ENCODE results near the gene OCIAD1.
"Not testable (repeated sequence)": the region's sequence is repeated elsewhere in the genome, so short reads cannot be mapped to it uniquely, and the experiment has no call there.

Gene OCIAD1

DNA sequence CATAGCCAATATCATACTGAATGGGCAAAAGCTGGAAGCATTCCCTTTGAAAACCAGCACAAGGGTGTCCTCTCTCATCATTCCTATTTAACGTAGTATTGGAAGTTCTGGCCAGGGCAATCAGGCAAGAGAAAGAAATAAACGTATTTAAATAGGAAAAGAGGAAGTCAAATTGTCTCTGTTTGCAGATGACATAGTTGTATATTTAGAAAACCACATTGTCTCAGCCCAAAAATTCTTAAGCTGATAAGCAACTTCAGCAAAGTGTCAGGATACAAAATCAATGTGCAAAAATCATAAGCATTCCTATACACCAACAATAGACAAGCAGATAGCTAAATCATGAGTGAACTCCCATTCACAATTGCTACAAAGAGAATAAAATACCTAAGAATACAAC lies 9.5 kb upstream of the OCIAD1 start:
- DNase-seq (ENCODE audit: low read depth) = not testable (repeated sequence)

DNA sequence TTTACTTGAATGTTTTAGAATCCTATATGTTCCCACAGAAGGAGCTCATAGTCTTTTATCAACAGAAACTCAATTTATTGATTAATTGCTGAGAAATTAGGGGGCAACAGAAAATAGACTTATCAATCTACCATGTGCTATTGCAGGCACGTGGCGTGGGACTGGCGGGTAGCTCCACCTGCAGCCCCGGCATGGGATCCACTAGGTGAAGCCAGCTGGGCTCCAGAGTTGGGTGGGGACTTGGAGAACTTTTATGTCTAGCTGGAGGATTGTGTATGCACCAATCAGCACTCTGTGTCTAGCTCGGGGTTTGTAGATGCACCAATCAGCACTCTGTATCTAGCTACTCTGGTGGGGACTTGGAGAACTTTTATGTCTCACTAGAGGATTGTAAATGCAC lies 3.3 kb upstream of the OCIAD1 start:
- no peak for DNase-seq (ENCODE audit: low read depth)

DNA sequence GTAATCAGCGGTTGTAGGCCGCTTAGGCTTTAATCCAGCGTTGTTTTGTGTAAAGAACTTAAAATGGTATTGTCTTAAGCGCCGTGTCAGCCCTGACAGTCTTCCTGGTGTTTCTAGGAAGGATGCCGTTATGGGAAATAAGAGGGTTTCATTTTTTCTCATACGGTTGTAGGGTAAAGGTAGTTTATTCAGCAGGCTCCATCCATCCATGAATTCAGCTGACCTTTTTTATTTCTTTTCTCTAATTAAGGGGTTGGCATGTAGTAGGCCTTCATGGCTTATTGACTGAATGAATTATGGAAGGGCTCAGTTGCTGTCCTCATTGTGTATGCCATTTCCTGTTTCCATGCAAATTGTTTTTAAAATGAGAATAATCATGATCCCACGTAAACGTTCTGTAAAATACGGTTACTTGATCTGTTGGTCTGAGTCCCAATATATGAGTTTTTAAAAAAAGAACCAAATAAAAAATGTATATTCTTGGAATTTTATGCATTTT lies 693 bp downstream of the OCIAD1 start:
- DNase-seq (ENCODE audit: low read depth) = no peak

DNA sequence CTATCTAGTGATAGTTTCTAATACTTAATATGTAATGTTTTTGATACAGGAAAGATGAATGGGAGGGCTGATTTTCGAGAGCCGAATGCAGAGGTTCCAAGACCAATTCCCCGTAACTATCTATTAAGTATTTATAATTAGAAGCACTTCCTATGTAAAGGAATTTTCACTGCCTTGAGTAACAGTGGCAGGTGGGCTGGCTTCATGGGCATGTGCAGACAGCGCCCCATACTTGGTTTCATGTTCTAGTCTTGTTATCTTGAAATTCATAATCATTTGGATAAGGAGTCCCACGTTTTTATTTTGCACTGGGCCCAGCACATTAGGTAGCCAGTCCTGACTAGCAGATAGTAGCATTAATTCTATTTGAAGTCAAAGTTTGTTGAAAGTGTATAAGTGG lies 1.7 kb downstream of the OCIAD1 start:
- no peak for DNase-seq (ENCODE audit: low read depth)

DNA sequence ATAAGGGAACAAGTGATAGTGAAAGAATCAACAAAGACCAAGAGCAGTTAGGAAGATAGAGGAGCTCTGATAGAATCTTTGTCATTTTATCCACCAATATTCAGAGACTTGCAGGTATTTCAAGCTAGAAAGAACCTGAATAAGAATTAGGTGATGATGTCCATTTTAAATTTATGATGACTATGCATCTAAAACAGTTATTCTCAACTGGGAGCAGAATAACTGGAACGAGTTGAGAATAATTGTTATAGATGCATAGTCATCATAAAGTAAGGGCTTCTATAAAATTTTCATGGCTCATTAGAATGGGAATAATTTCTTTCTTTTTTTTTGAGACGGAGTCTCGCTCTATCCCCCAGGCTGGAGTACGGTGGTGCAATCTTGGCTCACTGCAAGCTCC lies 5.8 kb downstream of the OCIAD1 start:
- no peak for DNase-seq (ENCODE audit: low read depth)

DNA sequence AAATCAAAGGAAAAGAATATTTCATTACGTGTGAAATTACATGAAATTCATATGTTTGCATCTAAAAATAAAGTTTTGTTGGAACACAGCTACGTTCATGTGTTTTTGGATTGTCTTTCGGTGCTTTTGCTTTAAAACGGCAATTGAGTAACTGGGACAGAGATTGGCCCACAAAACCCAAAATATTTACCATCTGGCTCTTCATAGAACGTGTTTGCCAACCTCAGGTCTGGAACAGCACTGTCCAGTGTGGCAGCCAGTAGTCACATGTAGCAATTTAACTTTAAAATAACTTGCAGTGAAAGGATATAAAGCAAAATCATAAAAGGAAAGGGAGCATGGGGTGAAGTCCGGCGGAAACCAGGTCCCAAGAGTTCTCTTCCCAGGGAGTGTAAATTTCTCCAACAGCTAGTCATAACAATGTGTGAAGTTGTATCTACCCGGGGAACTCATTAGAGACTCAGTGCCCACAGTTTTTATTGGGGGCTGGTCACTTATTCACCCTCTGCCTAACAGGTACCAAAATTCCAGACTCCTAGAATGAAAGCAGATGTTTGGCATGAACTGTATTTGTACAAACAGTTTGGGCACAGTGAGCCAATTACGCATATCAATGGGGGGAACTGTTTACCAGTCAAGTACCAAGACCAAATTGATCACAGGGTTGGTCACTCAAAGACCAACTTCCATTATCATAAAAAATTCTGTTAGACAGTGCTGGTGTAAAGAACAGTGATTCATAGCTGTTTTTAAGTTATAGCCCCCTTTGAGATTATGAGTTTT lies 10.3 kb downstream of the OCIAD1 start:
- no peak for DNase-seq (ENCODE audit: low read depth)

DNA sequence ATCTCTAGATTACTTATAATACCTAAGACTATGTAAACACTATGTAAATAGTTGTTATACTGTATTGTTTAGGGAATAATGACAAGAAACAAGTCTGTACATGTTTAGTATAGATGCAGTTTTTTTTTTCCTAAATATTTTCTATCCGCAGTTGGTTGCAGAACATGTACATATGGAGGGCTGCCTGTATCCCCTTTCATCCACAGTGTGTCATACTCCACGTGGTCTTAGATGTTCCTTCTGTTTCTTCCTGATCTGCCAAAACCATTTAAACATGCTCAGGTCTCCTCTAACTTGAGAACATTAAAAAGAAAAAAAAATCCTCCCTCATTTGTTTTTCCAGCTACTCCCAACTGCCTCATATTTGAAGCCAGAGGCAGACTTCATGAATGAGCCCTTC lies 14.0 kb downstream of the OCIAD1 start:
- no peak for DNase-seq (ENCODE audit: low read depth)

DNA sequence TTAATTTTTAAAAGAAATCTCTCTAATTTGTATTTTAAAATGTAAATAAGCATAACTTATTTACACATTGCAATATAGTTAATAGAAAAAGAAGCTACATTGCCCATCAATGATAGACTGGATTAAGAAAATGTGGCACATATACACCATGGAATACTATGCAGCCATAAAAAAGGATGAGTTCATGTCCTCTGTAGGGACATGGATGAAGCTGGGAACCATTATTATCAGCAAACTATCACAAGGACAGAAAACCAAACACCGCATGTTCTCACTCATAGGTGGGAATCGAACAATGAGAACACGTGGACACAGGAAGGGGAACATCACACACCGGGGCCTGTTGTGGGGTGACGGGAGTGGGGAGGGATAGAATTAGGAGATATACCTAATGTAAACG lies 17.9 kb downstream of the OCIAD1 start:
- not testable (repeated sequence) for DNase-seq (ENCODE audit: low read depth)

DNA sequence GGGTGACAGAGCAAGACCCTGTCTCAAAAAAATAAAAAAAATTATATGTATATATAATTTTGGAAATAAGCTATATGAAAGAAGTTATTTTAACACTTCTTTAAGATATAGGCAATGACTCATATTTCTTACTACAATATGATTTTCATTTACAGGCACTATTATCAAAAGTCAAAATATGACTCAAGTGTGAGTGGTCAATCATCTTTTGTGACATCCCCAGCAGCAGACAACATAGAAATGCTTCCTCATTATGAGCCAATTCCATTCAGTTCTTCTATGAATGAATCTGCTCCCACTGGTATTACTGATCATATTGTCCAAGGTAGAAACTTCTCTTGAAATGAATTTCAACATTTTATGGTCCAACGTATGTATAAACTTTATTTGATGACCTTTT lies 20.8 kb downstream of the OCIAD1 start:
- no peak for DNase-seq (ENCODE audit: low read depth)

DNA sequence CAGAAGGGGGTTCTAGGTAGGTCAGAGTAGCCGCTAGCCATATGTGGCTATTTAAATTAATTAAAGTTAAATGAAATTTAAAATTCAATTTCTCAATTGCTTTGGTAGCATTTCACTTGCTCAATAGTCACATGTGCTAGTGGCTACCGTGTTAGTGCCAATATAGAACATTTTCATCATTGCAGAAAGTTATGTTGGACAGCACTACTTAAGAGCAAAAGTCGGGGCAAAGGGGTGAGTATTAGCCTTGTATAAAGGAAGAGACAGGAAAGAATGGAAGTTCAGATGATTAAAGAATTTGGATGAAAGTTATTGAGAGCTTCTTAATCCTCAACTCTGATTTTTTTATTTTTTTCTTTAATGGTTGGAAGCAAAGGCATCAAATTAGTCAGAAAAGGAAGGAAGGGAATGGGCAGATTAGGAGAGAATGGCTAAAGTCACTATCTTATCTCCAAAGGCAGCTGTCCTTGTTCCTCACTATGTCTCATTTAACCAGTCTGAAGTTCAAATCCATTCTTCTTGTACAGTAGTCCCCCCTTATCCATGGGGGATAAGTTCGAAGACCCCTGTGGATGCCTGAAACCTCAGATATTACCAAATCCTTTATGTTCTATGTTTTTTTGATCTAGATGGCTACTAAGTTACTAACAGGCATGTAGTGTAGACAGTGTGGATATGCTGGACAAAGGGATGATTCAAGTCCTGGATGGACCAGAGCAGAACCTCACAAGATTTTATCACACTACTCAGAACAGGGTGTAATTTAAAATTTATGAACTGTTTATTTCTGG lies 22.9 kb downstream of the OCIAD1 start:
- no peak for DNase-seq (ENCODE audit: low read depth)

DNA sequence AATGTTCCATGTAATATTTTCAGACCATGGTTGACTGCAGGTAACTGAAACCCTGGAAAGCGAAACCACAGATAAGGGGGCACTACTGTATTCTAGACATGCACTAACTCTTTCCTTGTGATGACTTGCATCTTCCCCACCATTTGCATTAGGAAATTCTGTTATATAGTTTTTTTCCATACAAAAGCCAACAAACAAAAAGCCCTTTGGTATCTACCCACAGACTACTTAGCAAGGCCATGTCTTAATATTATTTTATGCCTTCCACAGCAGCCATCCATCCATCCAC lies 23.5 kb downstream of the OCIAD1 start:
- DNase-seq (ENCODE audit: low read depth) = no peak

DNA sequence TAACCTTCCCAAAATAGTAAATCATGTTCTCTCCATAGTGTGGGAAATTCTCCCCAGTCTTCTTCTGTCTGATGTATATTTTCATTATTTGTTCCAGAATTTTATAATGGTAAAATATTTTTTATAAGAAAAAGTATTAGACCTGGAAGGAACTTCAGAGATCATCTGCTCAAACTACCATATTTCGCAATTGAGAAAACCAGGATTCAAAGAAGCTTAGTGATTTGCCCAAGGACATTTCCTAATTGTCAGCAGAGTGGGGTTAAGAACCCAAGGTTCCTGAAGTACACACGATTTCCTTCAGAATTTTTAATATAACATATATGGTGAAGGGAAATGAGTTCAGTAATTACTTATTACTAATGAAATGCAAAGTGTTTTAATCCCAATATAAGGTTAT lies 24.1 kb downstream of the OCIAD1 start:
- DNase-seq (ENCODE audit: low read depth) = no peak

DNA sequence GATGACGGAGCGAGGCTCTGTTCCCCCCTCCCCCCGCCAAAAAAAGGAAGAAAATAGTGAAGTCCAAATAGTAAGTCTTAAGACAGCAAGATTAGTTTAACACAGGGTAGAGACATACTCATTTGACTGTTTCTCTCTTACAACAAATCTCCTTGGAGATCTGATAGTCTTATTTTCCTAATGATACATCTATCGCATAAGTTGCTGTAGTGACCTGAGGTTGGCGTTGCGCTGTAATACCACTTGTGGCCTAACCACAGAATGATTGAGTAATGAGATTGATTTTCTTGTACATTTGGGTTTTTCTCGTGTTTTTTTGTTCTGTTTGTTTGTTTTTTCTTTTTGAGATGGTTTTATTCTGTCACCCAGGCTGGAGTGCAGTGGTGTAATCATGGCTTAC lies 27.2 kb downstream of the OCIAD1 start:
- no peak for DNase-seq (ENCODE audit: low read depth)

DNA sequence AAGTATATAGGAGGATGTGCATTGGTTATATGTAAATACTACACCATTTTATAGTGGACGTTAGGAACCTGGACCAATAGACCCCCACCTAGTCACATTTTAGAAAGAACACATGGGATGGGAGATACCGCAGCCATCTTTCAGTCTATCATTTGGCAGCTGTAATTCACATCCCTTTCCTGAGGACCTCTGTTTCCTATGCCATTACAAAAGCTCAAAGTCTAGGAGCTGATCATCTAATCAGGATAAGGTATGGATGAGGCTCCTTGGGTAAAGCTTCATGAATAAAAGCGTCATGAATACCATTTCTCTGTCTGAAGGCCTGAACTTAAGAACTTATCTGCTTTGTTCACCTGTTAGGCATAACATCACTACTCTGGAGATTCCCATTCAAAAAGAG lies 31.1 kb downstream of the OCIAD1 start:
- DNase-seq (ENCODE audit: low read depth) = no peak

DNA sequence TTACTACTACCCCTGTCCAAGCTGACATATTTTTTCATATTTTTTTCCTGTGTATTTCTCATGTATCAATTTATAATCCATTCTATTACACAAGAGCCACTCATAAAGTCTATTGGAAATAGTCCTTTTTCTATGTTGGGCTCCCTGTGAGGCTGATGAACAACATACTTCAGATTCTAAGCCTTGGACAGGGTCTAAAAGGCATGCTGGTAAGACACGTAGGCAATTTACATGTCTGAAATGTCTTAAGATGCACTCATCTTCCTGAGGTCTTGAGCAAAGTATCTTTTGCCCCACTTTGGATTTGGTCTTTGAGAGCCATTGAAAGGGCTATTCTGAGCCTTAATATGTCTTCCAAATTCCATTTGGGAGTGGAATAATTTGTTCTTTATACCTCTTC lies 31.8 kb downstream of the OCIAD1 start:
- DNase-seq (ENCODE audit: low read depth) = no peak

DNA sequence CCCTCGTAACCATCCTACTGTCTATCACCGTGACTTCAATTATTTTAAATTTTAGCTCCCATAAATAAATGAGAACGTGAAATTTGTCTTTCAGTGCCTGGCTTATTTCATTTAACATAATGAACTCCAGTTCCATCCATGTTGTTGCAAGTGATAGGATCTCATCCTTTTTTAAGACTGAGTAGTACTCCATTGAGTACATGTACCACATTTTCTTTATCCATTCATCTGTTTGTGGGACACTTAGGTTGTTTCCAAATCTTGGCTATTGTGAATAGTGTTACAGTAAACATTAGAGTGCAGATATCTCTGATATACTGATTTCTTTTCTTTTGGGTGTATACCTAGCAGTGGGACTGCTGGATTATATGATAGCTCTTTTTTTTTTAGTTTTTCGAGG lies 32.8 kb downstream of the OCIAD1 start:
- no peak for DNase-seq (ENCODE audit: low read depth)

DNA sequence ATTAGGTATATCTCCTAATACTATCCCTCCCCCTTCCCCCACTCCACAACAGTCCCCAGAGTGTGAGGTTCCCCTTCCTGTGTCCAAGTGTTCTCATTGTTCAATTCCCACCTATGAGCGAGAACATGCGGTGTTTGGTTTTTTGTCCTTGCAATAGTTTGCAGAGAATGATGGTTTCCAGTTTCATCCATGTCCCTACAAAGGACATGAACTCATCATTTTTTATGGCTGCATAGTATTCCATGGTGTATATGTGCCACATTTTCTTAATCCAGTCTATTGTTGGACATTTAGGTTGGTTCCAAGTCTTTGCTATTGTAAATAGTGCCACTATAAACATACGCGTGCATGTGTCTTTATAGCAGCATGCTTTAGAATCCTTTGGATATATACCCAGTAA lies 33.8 kb downstream of the OCIAD1 start:
- not testable (repeated sequence) for DNase-seq (ENCODE audit: low read depth)

DNA sequence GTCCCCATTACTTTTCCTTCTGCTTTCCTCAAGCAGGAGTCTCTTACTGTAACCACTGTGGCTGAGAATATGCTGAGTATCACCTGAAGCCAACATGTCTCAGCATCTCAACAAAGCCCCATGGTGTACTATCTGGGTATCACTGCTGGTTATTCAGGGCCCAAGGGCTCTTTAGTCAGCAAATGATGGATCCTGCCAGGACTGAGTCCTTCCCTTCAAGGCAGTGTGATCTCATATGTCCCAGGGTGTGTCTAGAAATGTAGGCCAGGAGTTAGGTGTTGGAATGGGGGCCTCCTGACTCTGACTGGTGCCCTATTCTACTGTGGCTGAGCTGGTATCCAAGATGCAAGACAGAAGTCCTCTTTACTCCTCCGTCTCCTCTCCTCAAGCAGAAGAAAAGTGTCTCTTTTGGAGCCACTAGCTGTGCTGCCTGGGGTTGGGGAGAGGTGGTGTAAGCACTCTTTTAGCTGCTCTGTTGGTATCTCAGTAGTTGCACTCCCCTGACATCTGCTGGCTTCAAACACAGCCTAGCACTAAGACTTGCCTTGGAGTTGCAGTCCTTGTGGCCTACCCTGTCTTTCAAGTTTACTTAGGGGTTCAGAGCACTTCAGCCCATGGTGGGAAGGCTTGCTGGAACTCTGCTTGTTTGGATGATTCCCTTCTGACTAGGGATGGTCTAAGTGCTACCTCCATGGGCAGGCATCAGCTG lies 47.1 kb downstream of the OCIAD1 start:
- no peak for DNase-seq (ENCODE audit: low read depth)

DNA sequence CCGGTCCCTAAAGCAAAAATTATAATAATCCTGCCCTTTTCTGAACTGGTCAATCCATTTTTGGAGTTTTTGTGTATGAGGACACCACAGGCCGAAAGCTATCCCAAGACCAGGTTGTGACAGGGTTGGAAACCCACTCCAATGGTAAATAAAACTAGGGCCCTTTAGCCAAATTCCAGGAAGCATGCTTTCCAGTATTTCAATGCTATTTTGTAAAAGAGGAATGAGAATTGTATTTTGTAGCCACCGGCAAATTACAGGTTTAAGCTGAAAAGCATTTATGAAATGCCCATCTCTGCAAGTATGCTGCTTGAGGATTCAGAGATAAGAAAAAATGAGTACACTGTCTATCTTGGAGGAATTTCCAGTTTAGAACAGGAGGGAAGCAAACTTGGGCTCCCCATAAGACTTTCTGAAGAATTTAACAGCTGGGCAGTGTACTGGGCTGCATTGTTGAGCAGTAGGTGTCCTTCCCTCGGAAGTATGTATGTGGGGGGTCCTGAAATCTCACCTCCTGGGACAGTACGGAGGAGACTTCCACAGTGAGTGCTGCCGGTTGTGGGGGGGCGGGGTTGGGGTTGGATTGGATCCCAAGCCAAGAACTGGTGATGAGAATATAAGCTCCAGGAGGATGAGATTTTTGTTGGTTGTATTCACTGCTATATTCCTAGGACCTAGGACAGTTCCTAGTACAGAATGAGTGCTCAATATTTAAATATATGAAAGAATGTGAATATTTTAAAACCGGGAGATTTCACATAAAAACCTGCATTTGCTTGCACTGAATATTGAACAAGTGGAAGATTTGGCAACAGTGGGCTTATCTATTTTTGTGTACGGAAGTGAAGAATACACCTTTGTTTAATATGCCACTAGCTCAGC lies 48.9 kb downstream of the OCIAD1 start:
- no peak for DNase-seq (ENCODE audit: low read depth)

DNA sequence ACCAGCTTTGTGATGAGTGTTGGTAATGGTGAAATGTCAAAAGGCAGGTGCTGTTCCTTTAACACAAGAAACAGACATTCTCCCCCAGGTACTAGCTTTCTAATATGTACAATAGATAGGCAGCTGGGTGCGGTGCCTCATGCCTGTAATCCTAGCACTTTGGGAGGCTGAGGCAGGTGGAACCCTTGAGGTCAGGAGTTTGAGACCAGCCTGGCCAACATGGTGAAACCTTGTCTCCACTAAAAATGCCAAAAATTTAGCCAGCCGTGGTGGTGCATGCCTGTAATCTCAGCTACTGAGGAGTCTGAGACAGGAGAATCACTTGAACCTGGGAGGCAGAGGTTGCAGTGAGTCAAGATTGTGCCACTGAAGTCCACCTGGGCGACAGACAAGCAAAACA lies 50.8 kb downstream of the OCIAD1 start:
- not testable (repeated sequence) for DNase-seq (ENCODE audit: low read depth)

DNA sequence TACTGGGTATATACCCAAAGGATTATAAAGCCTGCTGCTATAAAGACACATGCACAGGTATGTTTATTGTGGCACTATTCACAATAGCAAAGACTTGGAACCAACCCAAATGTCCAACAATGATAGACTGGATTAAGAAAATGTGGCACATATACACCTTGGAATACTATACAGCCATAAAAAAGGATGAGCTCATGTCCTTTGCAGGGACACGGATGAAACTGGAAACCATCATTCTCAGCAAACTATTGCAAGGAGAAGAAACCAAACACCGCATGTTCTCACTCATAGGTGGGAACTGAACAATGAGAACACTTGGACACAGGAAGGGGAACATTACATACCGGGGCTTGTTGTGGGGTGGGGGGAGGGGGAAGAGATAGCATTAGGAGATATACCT lies 58.9 kb downstream of the OCIAD1 start:
- DNase-seq (ENCODE audit: low read depth) = not testable (repeated sequence)

DNA sequence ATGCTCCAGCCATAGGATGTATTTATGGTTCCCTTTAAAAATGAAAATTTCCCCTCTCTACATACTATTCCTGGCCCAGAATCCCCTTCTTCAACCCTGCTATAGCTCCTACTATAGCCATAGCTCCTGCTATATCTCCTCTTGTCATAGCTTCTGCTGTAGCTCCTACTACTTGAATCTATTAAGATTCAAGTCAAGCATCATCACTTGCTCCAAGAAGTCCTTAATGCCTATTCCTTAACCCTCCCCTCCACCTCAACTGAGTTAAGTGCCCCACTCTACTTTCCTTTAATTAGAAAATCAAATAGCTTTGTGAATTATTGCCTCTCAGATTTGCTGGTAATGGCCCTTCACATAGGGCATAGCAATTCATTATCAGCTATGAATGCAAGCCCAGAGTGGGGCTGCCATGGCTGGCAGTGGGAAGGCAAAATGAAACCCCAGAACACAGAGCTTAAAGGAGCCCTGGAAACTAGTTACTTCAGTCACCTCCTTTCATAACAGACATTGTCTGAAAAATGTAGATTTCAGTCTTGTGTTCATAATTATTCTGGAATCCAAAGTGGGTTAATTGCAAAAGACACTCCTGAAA lies 60.2 kb downstream of the OCIAD1 start:
- no peak for DNase-seq (ENCODE audit: low read depth)

All from fibroblast of the conjunctiva (primary cell).